HL-60 (cell line): ENCODE results near the gene G6PC2.

Source experiments
- DNase-seq, 2 experiments: peaks; one replicate each; pipeline ENCODE4 v3.0.0-alpha.2; 2010 to 2020; ENCODE audit warnings: low read depth in 1 of 2, low spot score in 1 of 2
- H3K27ac ChIP-seq: fragments of 250-450 bp; sonication (Bioruptor Pico); replicated peaks from 2 replicates; pipeline ENCODE4 v1.5.1; 2020; ENCODE audit warnings: mild to moderate bottlenecking, moderate library complexity
- H3K27me3 ChIP-seq: fragments of 250-450 bp; sonication (Bioruptor Pico); 2 replicates; pipeline ENCODE4 v1.5.1; 2021; ENCODE audit warnings: mild to moderate bottlenecking, moderate library complexity; ENCODE audit not compliant: insufficient read depth, poor library complexity, severe bottlenecking
- H3K4me3 ChIP-seq: replicated peaks from 2 replicates; pipeline ENCODE4 v1.5.1; 2011; ENCODE audit warnings: mild to moderate bottlenecking, control low read depth, low read length; ENCODE audit not compliant: insufficient read depth
- GABPA ChIP-seq: IDR thresholded peaks from 2 replicates; pipeline ENCODE4 v1.6.1; 2012; ENCODE audit warnings: low read depth
- POLR2AphosphoS5 ChIP-seq: IDR thresholded peaks from 2 replicates; pipeline ENCODE4 v1.6.1; 2012; ENCODE audit warnings: low read depth
- SPI1 ChIP-seq: IDR thresholded peaks from 2 replicates; pipeline ENCODE4 v1.6.1; 2012; ENCODE audit warnings: low read depth, mild to moderate bottlenecking, borderline replicate concordance
- TF ChIP-seq, protein P1 (sequence below): IDR thresholded peaks from one replicate; pipeline ENCODE4 v1.5.1; 2011; ENCODE audit warnings: low read length, control low read depth, inconsistent platforms; ENCODE audit not compliant: insufficient read depth
- TF ChIP-seq, protein P2 (sequence below): IDR thresholded peaks from 2 replicates; pipeline ENCODE4 v1.6.1; 2012; ENCODE audit warnings: low read depth; ENCODE audit not compliant: insufficient replicate concordance

G6PC2 gene

DNA sequence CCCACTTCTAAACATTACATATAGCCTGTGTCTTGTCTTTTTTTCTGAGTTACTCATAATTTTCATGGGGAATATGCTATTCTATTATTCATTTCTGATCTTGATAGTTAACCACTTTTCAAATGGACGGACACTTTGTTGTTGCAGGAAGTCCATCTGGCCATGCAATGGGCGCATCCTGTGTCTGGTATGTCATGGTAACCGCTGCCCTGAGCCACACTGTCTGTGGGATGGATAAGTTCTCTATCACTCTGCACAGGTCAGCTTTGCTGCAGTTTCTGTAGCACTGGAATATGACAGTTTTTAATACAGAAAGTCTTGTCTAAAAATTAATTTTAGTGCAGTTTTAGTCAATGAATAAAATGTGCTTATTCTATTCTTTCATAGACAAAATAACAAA, 3.3 kb downstream of the G6PC2 start:
- no peak overlapping the region for H3K4me3 ChIP-seq
- H3K27me3 ChIP-seq, result no peaks in the 10 kb centered on the region
- DNase-seq, result no peak
- no peak for TF ChIP-seq GABPA
- TF ChIP-seq POLR2AphosphoS5, result no peak
- TF ChIP-seq, protein P1, sequence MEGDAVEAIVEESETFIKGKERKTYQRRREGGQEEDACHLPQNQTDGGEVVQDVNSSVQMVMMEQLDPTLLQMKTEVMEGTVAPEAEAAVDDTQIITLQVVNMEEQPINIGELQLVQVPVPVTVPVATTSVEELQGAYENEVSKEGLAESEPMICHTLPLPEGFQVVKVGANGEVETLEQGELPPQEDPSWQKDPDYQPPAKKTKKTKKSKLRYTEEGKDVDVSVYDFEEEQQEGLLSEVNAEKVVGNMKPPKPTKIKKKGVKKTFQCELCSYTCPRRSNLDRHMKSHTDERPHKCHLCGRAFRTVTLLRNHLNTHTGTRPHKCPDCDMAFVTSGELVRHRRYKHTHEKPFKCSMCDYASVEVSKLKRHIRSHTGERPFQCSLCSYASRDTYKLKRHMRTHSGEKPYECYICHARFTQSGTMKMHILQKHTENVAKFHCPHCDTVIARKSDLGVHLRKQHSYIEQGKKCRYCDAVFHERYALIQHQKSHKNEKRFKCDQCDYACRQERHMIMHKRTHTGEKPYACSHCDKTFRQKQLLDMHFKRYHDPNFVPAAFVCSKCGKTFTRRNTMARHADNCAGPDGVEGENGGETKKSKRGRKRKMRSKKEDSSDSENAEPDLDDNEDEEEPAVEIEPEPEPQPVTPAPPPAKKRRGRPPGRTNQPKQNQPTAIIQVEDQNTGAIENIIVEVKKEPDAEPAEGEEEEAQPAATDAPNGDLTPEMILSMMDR, result no peak
- H3K27ac ChIP-seq, result no peak overlapping the region

DNA sequence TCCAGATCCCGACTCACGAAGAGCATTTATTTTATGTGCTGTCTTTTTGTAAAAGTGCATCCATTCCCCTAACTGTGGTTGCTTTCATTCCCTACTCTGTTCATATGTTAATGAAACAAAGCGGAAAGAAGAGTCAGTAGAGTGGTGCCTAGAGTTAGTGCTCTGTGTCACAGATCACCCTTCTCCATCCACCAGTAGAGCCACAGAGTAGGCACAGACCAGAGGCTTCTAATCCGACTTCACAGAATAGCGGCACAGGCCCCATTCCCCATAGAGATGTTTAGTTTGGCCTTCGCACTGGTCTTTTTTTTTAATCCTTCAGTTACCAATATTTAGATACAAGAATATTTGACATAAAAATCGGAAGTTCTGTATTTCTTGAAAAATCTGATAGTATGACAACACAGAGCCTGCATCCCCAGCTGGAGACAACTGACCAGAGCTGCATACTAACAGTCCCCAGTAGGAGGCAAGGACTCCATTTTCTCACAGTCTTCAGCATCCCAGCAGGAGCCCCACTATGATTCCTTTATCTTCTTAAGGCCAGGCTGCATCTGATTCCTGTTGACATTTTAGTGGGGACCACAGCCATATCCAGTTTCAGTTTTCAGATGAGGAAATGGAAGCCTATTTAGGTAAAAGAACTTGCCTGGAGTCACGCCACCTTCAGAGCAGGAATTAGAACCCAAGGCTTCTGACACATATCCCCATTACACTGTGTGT, 7.0 kb downstream of the G6PC2 start:
- Histone ChIP-seq H3K4me3 (no peak overlapping the region), H3K27ac (no peak overlapping the region), H3K27me3 (no peaks in the 10 kb centered on the region)
- DNase-seq, result no peak
- no peak for TF ChIP-seq SPI1
- TF ChIP-seq POLR2AphosphoS5, result no peak
- TF ChIP-seq, protein P2, sequence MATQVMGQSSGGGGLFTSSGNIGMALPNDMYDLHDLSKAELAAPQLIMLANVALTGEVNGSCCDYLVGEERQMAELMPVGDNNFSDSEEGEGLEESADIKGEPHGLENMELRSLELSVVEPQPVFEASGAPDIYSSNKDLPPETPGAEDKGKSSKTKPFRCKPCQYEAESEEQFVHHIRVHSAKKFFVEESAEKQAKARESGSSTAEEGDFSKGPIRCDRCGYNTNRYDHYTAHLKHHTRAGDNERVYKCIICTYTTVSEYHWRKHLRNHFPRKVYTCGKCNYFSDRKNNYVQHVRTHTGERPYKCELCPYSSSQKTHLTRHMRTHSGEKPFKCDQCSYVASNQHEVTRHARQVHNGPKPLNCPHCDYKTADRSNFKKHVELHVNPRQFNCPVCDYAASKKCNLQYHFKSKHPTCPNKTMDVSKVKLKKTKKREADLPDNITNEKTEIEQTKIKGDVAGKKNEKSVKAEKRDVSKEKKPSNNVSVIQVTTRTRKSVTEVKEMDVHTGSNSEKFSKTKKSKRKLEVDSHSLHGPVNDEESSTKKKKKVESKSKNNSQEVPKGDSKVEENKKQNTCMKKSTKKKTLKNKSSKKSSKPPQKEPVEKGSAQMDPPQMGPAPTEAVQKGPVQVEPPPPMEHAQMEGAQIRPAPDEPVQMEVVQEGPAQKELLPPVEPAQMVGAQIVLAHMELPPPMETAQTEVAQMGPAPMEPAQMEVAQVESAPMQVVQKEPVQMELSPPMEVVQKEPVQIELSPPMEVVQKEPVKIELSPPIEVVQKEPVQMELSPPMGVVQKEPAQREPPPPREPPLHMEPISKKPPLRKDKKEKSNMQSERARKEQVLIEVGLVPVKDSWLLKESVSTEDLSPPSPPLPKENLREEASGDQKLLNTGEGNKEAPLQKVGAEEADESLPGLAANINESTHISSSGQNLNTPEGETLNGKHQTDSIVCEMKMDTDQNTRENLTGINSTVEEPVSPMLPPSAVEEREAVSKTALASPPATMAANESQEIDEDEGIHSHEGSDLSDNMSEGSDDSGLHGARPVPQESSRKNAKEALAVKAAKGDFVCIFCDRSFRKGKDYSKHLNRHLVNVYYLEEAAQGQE, result no peak
- no peak for TF ChIP-seq GABPA
- TF ChIP-seq, protein P1, result no peak

DNA sequence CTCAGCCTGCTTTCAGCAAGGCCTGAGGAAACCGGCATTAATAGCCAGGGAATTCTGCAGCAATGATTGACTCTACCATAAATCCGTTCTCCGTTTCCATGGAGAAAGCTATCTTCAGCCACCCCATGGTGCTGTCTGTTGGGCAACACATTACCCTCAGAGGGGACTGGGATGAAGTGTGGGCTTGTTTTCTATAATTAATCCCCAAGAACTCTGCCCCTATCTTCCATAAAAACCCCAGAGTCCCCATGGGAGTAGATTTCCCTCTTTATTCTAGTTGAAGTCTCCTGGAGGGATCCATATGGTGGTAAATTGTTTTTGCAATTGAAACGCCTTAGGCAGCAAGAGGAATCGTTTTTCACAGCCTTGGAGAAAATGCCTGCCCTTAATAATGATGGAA, 9.2 kb downstream of the G6PC2 start:
- TF ChIP-seq GABPA (no peak), SPI1 (no peak), POLR2AphosphoS5 (no peak)
- TF ChIP-seq, protein P2, result no peak
- TF ChIP-seq, protein P1, result no peak
- H3K27ac ChIP-seq, result no peak overlapping the region
- no peak overlapping the region for H3K4me3 ChIP-seq
- H3K27me3 ChIP-seq, result no peaks in the 10 kb centered on the region
- no peak for DNase-seq

DNA sequence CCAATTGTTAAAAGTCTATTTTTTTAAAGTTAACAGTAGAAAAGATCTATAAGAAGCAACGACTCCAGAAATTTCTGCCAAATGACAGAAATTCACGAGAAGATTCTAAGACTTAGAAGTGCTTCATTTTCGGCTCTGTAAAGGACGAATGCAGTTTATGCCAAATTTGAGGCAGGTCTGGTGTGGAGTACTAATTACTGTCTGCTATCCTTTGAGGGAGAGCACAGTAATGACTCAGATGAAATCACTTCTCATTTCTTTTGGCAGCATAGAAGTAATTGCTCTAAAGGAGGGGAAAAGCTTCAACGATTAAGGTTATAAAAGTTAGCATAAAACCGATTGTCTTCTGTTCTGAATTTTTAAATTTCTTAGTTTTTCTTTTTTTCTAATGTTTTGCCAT, 11.4 kb downstream of the G6PC2 start:
- H3K4me3 ChIP-seq, result no peak overlapping the region
- no peaks in the 10 kb centered on the region for H3K27me3 ChIP-seq
- TF ChIP-seq, protein P1, result no peak
- TF ChIP-seq GABPA (no peak), POLR2AphosphoS5 (no peak), SPI1 (no peak)
- TF ChIP-seq, protein P2, result no peak
- DNase-seq, result no peak
- H3K27ac ChIP-seq, result no peak overlapping the region
